IPS-15b (cell line): Measurements from ENCODE around the gene ZBED3.

Source experiments
- H3K27me3 ChIP-seq: one replicate; pipeline ENCODE4 v1.6.1; 2013; ENCODE audit warnings: low read length; ENCODE audit not compliant: control insufficient read depth, insufficient read depth
- H3K36me3 ChIP-seq: one replicate; pipeline ENCODE4 v1.6.1; 2013; ENCODE audit warnings: low read length; ENCODE audit not compliant: control insufficient read depth, insufficient read depth
- H3K4me1 ChIP-seq: one replicate; pipeline ENCODE4 v1.6.1; 2013; ENCODE audit warnings: mild to moderate bottlenecking, low read length; ENCODE audit not compliant: control insufficient read depth, insufficient read depth
- H3K4me3 ChIP-seq: one replicate; pipeline ENCODE4 v1.5.1; 2013; ENCODE audit warnings: low read depth, low read length
- H3K9ac ChIP-seq: one replicate; pipeline ENCODE4 v1.6.1; 2013; ENCODE audit warnings: low read depth, mild to moderate bottlenecking, low read length
- H3K9me3 ChIP-seq: one replicate; pipeline ENCODE4 v1.6.1; 2013; ENCODE audit warnings: mild to moderate bottlenecking, low read length; ENCODE audit not compliant: control insufficient read depth, insufficient read depth

The ZBED3 gene

DNA sequence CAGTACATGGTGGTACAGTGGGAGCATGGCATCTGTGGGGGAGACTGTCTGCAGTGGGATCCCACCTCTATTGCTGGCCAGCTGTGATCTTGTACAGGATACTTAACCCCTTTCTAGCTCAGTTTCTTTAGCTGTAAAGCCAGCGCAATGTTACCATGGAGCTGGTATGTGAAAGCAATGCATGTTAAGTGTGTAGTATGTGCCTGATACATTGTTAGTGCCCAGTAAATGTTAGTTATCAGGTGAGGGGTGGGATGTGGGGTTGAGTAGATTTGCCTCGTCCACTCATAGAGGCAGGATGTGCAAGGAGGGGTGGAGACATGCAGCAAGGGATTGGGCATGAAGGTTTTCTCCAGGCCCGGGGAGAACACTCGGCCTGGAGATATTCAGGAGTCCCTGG, 12.3 kb downstream of the ZBED3 start:
- Histone ChIP-seq H3K27me3 (peaks cover 14% of the 10 kb centered on the region), H3K9me3 (no peaks in the 10 kb centered on the region), H3K4me1 (peaks cover 2% of the 10 kb centered on the region), H3K4me3 (no peak overlapping the region), H3K36me3 (no peaks in the 10 kb centered on the region), H3K9ac (no peak overlapping the region)

DNA sequence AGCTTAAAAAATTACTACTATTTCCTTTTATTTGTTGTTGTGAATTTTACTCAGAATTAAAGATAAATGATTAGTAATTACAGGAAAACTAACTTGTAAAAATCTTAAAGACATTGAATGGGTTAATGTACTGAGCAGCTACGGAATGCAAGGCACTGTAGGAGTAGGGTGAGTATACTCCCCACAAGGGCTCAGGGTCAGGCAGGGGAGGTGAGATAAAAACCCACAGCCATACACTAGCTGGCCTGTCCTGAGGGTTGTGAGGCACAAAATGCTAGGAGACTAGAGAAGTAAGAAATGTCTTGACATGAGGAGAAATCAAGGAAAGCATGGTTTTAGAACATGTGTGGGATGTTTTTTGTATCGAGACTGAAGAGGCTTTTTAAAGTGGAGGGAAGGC, 13.4 kb downstream of the ZBED3 start:
- Histone ChIP-seq H3K9ac (no peak overlapping the region), H3K9me3 (no peaks in the 10 kb centered on the region), H3K36me3 (no peaks in the 10 kb centered on the region), H3K27me3 (peaks cover 14% of the 10 kb centered on the region), H3K4me1 (peaks cover 2% of the 10 kb centered on the region), H3K4me3 (no peak overlapping the region)

DNA sequence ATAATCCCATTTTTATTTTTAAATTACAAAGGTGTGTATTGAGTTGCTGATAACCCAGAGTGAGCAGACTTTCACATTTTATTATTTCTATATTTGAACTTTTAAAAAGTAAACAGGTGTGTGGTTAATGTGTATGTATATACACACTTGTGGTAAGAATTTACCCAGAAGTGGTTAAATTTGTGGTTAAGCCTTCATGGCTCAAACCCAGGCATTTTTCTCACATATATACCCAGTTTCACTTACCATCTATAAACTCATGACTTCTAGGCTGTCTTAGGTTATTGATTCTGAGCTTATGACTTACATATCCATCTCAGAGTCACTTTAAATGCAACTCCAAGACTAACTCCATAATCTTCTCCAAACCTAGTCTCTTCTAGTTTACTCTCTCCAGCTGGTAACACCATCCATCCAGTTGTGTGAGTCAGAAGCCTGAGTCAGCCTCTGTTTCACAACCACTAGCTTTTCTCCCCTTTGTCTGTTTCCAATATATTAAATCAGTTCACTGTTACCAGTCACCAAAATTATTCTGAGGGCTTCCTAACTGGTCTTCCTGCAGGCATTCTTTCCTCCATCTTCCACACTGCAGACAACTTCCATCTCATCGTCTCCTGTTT, 20.2 kb downstream of the ZBED3 start:
- peaks cover 6% of the 10 kb centered on the region for H3K4me1 ChIP-seq
- H3K27me3 ChIP-seq = no peaks in the 10 kb centered on the region
- no peak overlapping the region for H3K4me3 ChIP-seq
- H3K9ac ChIP-seq = no peak overlapping the region
- no peaks in the 10 kb centered on the region for H3K36me3 ChIP-seq
- no peaks in the 10 kb centered on the region for H3K9me3 ChIP-seq

DNA sequence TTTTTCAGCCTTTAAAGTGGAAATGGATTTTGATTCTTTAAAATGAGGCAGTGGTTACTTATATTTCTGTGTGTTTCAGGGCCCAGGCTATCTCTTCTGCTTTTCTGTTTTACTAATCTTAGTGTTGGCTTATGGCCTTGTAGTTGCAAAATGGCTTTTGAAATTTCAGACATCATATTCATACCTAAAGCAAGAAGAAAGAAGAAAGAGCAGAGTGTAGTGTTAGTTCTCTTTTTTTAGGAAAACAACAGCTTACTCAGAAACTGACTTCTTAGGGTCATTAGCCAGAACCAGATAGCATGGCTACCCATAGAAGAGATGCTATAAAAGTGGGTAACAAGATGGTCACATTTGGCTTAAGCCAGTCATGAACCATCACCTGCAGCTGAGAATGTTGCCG, 20.9 kb downstream of the ZBED3 start:
- H3K4me1 ChIP-seq = peaks cover 6% of the 10 kb centered on the region
- no peak overlapping the region for H3K9ac ChIP-seq
- no peaks in the 10 kb centered on the region for H3K9me3 ChIP-seq
- no peaks in the 10 kb centered on the region for H3K36me3 ChIP-seq
- no peak overlapping the region for H3K4me3 ChIP-seq
- H3K27me3 ChIP-seq = no peaks in the 10 kb centered on the region

DNA sequence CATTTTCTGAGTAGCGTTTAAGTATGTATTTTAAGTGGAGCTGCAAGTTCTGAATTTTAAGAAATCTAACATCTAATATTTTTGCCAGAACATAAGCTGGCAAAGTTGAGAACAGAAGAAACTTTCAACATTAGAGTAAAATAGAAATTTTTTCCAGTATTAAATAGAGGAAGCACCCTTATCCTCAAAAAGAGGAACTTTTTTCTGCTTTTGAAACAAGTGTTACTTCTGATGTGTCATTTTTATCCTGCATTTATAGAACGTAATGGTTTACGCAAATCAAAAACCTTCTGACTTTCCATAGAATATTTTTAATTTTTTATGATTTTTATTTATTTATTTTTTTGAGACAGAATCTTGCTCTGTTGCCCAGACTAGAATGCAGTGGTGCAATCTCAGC, 21.8 kb downstream of the ZBED3 start:
- Histone ChIP-seq H3K9ac (no peak overlapping the region), H3K4me3 (no peak overlapping the region), H3K9me3 (no peaks in the 10 kb centered on the region), H3K27me3 (no peaks in the 10 kb centered on the region), H3K36me3 (no peaks in the 10 kb centered on the region), H3K4me1 (peaks cover 6% of the 10 kb centered on the region)

DNA sequence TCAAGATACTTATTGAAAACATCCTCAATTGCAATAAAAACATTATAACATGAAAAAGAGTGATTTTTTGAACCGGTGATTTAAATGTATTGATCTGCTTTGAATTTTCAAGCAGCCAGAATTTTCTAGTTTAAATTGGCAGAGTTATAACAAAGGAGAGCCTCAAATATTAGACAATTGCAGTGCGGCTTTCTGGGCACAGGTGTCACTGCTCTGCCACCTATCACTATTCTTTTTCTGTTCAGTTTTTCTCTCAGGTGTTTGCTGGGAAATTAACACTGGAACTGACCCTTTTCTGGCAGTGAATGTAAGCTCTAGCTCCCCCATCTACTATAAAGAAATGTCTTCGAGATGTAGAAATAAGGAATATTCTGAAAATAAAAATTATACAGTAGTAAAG, 23.0 kb downstream of the ZBED3 start:
- Histone ChIP-seq H3K4me3 (no peak overlapping the region), H3K9ac (no peak overlapping the region), H3K4me1 (peaks cover 6% of the 10 kb centered on the region), H3K9me3 (no peaks in the 10 kb centered on the region), H3K27me3 (no peaks in the 10 kb centered on the region), H3K36me3 (no peaks in the 10 kb centered on the region)

DNA sequence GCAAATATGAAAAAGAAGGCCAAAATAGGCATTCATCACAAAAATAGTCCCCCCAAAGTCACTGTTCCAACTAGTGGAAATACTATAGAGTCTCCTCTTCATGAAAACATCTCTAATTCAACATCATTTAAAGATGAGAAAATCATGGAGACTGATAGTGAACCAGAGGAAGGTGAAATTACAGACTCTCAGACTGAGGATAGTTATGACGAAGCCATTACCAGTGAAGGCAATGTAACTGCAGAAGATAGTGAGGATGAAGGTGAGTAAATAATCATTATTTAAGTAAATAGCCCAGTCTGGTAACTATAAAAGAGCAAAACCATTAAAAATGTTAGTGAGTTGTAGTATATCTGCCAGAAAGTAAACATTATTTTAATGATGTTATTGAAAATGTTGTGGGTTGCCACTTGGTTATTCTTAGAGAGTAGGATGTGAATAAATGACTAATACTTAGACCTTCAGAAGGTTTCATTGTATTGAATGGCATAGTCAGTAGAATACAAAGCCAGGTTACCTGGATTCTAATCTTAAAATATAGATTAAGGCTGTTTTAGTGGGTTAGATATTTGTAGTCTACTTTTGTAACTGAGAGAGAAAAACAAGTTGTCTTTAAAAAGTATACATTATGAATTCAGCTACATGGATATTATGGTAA, 40.5 kb downstream of the ZBED3 start:
- H3K36me3 ChIP-seq = no peaks in the 10 kb centered on the region
- H3K9ac ChIP-seq = no peak overlapping the region
- no peaks in the 10 kb centered on the region for H3K27me3 ChIP-seq
- no peaks in the 10 kb centered on the region for H3K4me1 ChIP-seq
- H3K9me3 ChIP-seq = no peaks in the 10 kb centered on the region
- H3K4me3 ChIP-seq = no peak overlapping the region

DNA sequence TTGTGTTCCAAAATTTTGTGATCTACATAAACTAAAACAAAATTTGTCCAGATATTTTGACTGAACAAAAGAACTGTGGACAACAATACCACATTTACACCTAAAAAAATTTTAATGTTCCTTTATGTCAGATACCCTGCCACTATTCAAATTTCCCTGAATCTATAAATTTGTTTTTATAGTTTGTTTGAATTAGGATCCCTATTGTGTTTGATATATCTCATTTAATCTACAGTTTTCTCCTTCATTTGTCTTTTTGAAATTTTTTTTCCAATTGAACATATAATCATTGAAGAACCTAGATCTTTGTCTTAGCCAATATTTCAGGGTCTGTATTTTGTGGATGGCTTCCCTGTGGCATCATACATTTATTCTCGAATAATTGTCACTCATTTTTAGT, 51.1 kb downstream of the ZBED3 start:
- no peaks in the 10 kb centered on the region for H3K27me3 ChIP-seq
- H3K9ac ChIP-seq = no peak overlapping the region
- H3K9me3 ChIP-seq = no peaks in the 10 kb centered on the region
- H3K4me3 ChIP-seq = no peak overlapping the region
- H3K4me1 ChIP-seq = no peaks in the 10 kb centered on the region
- H3K36me3 ChIP-seq = peaks cover 3% of the 10 kb centered on the region

DNA sequence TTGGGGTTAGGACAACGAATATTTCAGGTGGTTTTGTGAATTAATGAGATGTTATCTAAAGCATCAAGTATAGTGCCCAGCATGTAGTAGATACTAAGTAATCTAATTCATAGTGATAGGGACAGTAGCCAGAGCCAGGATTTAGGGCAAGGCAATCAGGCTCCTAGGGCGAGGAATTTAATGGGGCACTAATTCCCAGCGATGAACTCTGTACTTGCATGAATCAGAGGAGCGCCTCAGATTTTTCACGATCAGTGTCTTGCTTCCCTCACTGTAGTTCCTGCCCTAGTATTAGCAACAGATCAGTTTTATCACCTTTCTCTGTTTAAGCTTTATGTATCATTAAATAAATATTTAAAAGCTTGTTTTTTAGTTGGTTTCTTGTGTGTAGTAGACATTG, 53.7 kb downstream of the ZBED3 start:
- Histone ChIP-seq H3K9ac (no peak overlapping the region), H3K27me3 (no peaks in the 10 kb centered on the region), H3K4me1 (no peaks in the 10 kb centered on the region), H3K36me3 (no peaks in the 10 kb centered on the region), H3K9me3 (peaks cover 8% of the 10 kb centered on the region), H3K4me3 (no peak overlapping the region)

DNA sequence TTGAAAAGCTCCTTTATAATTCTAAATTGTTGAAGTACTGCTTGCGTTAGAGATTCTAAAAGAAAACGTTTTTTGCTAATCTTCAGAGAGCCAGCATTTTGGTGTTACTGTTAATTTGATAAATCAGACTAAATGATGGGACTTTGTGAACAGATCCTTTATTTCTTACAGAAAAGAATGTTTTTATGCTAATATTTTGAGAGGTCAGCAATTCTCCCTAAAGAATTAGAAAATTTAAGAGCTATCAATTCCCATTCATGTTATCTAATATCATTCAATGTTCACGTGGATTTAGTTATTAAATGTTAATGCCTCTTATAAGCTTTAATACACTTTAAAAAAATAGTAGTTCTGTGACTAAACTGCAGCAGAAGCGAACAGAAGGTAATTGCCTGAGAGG, 54.5 kb downstream of the ZBED3 start:
- Histone ChIP-seq H3K9me3 (peaks cover 8% of the 10 kb centered on the region), H3K4me1 (no peaks in the 10 kb centered on the region), H3K27me3 (no peaks in the 10 kb centered on the region), H3K9ac (no peak overlapping the region), H3K36me3 (no peaks in the 10 kb centered on the region), H3K4me3 (no peak overlapping the region)

DNA sequence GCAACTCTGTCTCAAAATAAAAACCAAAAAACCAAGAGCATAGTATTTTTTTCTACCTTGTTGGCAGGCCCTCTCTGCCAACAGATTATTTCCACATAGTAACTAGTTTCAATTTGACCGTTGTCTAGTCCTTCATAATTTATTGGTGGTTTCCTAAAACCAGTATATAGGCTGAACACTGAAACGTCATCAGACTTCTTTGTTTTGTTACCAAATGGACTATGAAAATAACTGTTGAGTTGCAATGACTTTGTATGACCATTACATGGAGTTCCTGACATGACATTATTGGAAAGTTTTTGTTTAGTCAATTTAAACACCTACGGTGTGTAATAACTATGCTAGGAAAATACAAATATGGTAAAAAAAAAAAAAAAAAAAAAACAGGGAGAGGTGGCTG, 55.2 kb downstream of the ZBED3 start:
- Histone ChIP-seq H3K4me1 (no peaks in the 10 kb centered on the region), H3K9ac (no peak overlapping the region), H3K27me3 (no peaks in the 10 kb centered on the region), H3K9me3 (peaks cover 8% of the 10 kb centered on the region), H3K4me3 (no peak overlapping the region), H3K36me3 (no peaks in the 10 kb centered on the region)
